Measurements from ENCODE around the gene SH3GL1. TPM values are rescaled to one million over a fixed set of nuclear protein-coding genes. Genes with fewer than 3 reads are reported as not detected.

Gene SH3GL1
- total and polyA plus RNA-seq, 10 of the 15 experiments (the other 5 are each of a cell fraction or from before 2014, with no cell fraction given) = 0.93 to 47.4 (median 28.4) TPM

GRCh38 chr19:4370418-4371041, 29.8 kb downstream of the SH3GL1 start:
- DNase-seq (ENCODE audit: low read depth, low spot score) (no peak), ATAC-seq (no peak), FAIRE-seq (no peak)
- RAD21 ChIA-PET (ENCODE audit: unreplicated experiment) = interaction anchor here (0.6 to 1.8 kb wide), 8 partner anchors 10 to 34 kb away, joined by 3 to 10 read pairs (median 4); partner anchors contain the start of genes CHAF1A, MPND and SH3GL1
- peaks cover 76% of the 10 kb centered on the region for H3K79me2 ChIP-seq (ENCODE audit: control insufficient read depth, insufficient read depth, low read length)
- H3K36me3 ChIP-seq (ENCODE audit: control insufficient read depth in 2 of 2, insufficient read depth in 2 of 2, low read length in 1 of 2) = peaks cover 14 to 32% of the 10 kb centered on the region in 2 experiments; a peak in 3 of 4 replicates
- WGBS (ENCODE audit: insufficient coverage, insufficient replicate concordance, low lambda C conversion rate, missing lambda C conversion rate) = 57% methylated on average over 15 of the region's 15 CpGs
- no TSS peak for BruUV-seq (replicated peaks)
- SMC1A ChIA-PET (ENCODE audit: uncharacterized antibody, unreplicated experiment) = interaction anchor here (0.8 to 1.5 kb wide), 5 partner anchors 9 to 31 kb away, joined by 3 to 5 read pairs (median 5); partner anchors contain the start of genes CHAF1A and SH3GL1
- H3K27me3 ChIP-seq (replicated peaks in 1 of 2; ENCODE audit: control insufficient read depth in 2 of 2, insufficient read depth in 2 of 2, low read length in 1 of 2) = no peaks in the 10 kb centered on the region
- H2AFZ ChIP-seq (ENCODE audit: control insufficient read depth, low read depth, low read length) = no peak overlapping the region
- H3K27ac ChIP-seq (ENCODE audit: control insufficient read depth, insufficient read depth) = peak overlapping the region; percentile 98
- H3K4me3 ChIP-seq = peak overlapping the region; percentile 71
- in situ Hi-C loops (cut with MboI) = no loop called here
- H3K4me2 ChIP-seq (ENCODE audit: control insufficient read depth, insufficient read depth) = peak overlapping the region; percentile 99
- TF ChIP-seq PAX8 (IDR thresholded peaks at IDR 0.05) (no peak), BHLHE40 (IDR thresholded peaks at IDR 0.05; ENCODE audit: borderline replicate concordance in 1 of 2, low read depth in 2 of 2, low read length in 1 of 2) (no peak), RBBP5 (conservative IDR thresholded peaks at IDR 0.05) (no peak), ZNF217 (IDR thresholded peaks at IDR 0.05) (no peak), IRF4 (IDR thresholded peaks at IDR 0.05; ENCODE audit: low read depth, low read length) (no peak), RFX5 (IDR thresholded peaks at IDR 0.05; ENCODE audit: low read depth, low read length) (no peak), HDGF (IDR thresholded peaks at IDR 0.05) (no peak), ZNF384 (IDR thresholded peaks at IDR 0.05; ENCODE audit: borderline replicate concordance, low read depth, low read length) (no peak), MEF2B (IDR thresholded peaks at IDR 0.05; ENCODE audit: partially characterized antibody, poor library complexity, severe bottlenecking) (no peak), ATF7 (IDR thresholded peaks at IDR 0.05; ENCODE audit: low read depth) (no peak)
- TF ChIP-seq, protein P1, sequence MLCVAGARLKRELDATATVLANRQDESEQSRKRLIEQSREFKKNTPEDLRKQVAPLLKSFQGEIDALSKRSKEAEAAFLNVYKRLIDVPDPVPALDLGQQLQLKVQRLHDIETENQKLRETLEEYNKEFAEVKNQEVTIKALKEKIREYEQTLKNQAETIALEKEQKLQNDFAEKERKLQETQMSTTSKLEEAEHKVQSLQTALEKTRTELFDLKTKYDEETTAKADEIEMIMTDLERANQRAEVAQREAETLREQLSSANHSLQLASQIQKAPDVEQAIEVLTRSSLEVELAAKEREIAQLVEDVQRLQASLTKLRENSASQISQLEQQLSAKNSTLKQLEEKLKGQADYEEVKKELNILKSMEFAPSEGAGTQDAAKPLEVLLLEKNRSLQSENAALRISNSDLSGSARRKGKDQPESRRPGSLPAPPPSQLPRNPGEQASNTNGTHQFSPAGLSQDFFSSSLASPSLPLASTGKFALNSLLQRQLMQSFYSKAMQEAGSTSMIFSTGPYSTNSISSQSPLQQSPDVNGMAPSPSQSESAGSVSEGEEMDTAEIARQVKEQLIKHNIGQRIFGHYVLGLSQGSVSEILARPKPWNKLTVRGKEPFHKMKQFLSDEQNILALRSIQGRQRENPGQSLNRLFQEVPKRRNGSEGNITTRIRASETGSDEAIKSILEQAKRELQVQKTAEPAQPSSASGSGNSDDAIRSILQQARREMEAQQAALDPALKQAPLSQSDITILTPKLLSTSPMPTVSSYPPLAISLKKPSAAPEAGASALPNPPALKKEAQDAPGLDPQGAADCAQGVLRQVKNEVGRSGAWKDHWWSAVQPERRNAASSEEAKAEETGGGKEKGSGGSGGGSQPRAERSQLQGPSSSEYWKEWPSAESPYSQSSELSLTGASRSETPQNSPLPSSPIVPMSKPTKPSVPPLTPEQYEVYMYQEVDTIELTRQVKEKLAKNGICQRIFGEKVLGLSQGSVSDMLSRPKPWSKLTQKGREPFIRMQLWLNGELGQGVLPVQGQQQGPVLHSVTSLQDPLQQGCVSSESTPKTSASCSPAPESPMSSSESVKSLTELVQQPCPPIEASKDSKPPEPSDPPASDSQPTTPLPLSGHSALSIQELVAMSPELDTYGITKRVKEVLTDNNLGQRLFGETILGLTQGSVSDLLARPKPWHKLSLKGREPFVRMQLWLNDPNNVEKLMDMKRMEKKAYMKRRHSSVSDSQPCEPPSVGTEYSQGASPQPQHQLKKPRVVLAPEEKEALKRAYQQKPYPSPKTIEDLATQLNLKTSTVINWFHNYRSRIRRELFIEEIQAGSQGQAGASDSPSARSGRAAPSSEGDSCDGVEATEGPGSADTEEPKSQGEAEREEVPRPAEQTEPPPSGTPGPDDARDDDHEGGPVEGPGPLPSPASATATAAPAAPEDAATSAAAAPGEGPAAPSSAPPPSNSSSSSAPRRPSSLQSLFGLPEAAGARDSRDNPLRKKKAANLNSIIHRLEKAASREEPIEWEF (IDR thresholded peaks at IDR 0.05; ENCODE audit: insufficient replicate concordance, low read depth, low read length) = no peak
- TF ChIP-seq, protein P2, sequence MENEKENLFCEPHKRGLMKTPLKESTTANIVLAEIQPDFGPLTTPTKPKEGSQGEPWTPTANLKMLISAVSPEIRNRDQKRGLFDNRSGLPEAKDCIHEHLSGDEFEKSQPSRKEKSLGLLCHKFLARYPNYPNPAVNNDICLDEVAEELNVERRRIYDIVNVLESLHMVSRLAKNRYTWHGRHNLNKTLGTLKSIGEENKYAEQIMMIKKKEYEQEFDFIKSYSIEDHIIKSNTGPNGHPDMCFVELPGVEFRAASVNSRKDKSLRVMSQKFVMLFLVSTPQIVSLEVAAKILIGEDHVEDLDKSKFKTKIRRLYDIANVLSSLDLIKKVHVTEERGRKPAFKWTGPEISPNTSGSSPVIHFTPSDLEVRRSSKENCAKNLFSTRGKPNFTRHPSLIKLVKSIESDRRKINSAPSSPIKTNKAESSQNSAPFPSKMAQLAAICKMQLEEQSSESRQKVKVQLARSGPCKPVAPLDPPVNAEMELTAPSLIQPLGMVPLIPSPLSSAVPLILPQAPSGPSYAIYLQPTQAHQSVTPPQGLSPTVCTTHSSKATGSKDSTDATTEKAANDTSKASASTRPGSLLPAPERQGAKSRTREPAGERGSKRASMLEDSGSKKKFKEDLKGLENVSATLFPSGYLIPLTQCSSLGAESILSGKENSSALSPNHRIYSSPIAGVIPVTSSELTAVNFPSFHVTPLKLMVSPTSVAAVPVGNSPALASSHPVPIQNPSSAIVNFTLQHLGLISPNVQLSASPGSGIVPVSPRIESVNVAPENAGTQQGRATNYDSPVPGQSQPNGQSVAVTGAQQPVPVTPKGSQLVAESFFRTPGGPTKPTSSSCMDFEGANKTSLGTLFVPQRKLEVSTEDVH (IDR thresholded peaks at IDR 0.05; ENCODE audit: low read depth, partially characterized antibody) = no peak
- intact Hi-C loops (cut with micrococcal nuclease; ENCODE audit: unreplicated experiment) = no loop called here
- CTCF ChIA-PET = interaction anchor here (0.6 to 3.3 kb wide), 11 partner anchors 9 to 116 kb away, joined by 3 to 16 read pairs (median 5); partner anchors contain the start of genes CHAF1A and SH3GL1
- no peaks in the 10 kb centered on the region for H3K9me3 ChIP-seq (replicated peaks; ENCODE audit: control insufficient read depth, insufficient read depth, low read length)
- H4K20me1 ChIP-seq (ENCODE audit: control insufficient read depth, insufficient read depth) = no peaks in the 10 kb centered on the region
- POLR2A ChIA-PET = interaction anchor here (0.9 to 2.0 kb wide), 6 partner anchors 9 to 32 kb away, joined by 3 to 11 read pairs (median 4); partner anchors contain the start of genes CHAF1A and MPND
- H3K9ac ChIP-seq (ENCODE audit: control insufficient read depth, insufficient read depth, low read length) = peak overlapping the region; percentile 84
- peaks cover 67% of the 10 kb centered on the region for H3K4me1 ChIP-seq (ENCODE audit: control insufficient read depth, insufficient read depth, low read length)
